Iris pigment epithelial cell (primary cell): ENCODE data around the gene OR9Q1.
"Not testable (repeated sequence)": the region's sequence is repeated elsewhere in the genome, so short reads cannot be mapped to it uniquely, and the experiment has no call there.

Experiments used
- DNase-seq: peaks from one replicate; pipeline ENCODE4 v3.0.0-alpha.2; 2011; ENCODE audit warnings: low read depth

OR9Q1 gene

GRCh38 chr11:58135171-58135570 is 111.5 kb downstream of the OR9Q1 start:
- DNase-seq: no peak

GRCh38 chr11:58142761-58143160 is 119.1 kb downstream of the OR9Q1 start:
- DNase-seq: no peak

- DNase-seq: no peak
Observed at GRCh38 chr11:58152781-58153180, 129.1 kb downstream of the OR9Q1 start.

GRCh38 chr11:58164389-58164788 is 140.7 kb downstream of the OR9Q1 start:
- no peak for DNase-seq

- no peak for DNase-seq
Observed at GRCh38 chr11:58164990-58165389, 141.3 kb downstream of the OR9Q1 start.

- DNase-seq: no peak
Observed at GRCh38 chr11:58165504-58166106, 141.9 kb downstream of the OR9Q1 start.

GRCh38 chr11:58177409-58178054 is 153.9 kb downstream of the OR9Q1 start:
- DNase-seq: no peak

- no peak for DNase-seq
Observed at GRCh38 chr11:58178444-58178843, 154.8 kb downstream of the OR9Q1 start.

GRCh38 chr11:58179648-58180047 is 156.0 kb downstream of the OR9Q1 start:
- no peak for DNase-seq

GRCh38 chr11:58186938-58187337 is 163.3 kb downstream of the OR9Q1 start:
- DNase-seq: no peak

GRCh38 chr11:58188770-58189169 is 165.1 kb downstream of the OR9Q1 start, which contains the start of gene OR9Q2:
OR9Q2 (plus strand) TSS chr11:58189070; CDS start chr11:58190491, 1,421 bp downstream.
- no peak for DNase-seq

GRCh38 chr11:58192229-58192628 is 168.5 kb downstream of the OR9Q1 start:
- no peak for DNase-seq

GRCh38 chr11:58193391-58193790 is 169.7 kb downstream of the OR9Q1 start:
- no peak for DNase-seq

- no peak for DNase-seq
Observed at GRCh38 chr11:58195939-58196338, 172.3 kb downstream of the OR9Q1 start.

- no peak for DNase-seq
Observed at GRCh38 chr11:58199271-58199670, 175.6 kb downstream of the OR9Q1 start.

GRCh38 chr11:58204042-58204441 is 180.4 kb downstream of the OR9Q1 start, which contains the start of gene OR1S2:
OR1S2 (minus strand) TSS chr11:58204142; CDS start chr11:58204142, 0 bp downstream.
- no peak for DNase-seq

GRCh38 chr11:58212420-58212819 is 188.7 kb downstream of the OR9Q1 start, which contains the start of gene OR1S1:
OR1S1 (plus strand) TSS chr11:58212720.
- not testable (repeated sequence) for DNase-seq

- no peak for DNase-seq
Observed at GRCh38 chr11:58216476-58216875, 192.8 kb downstream of the OR9Q1 start.

GRCh38 chr11:58222721-58223120 is 199.0 kb downstream of the OR9Q1 start:
- DNase-seq: peak; percentile 36

- DNase-seq: no peak
Observed at GRCh38 chr11:58227956-58228615, 204.4 kb downstream of the OR9Q1 start.
